ENCODE results near the gene STARD5. TPM values are rescaled to one million over a fixed set of nuclear protein-coding genes. Genes with fewer than 3 reads are reported as not detected.

Gene STARD5
- total RNA-seq, 1 donor from 2014 or later, result 28.0 TPM

DNA sequence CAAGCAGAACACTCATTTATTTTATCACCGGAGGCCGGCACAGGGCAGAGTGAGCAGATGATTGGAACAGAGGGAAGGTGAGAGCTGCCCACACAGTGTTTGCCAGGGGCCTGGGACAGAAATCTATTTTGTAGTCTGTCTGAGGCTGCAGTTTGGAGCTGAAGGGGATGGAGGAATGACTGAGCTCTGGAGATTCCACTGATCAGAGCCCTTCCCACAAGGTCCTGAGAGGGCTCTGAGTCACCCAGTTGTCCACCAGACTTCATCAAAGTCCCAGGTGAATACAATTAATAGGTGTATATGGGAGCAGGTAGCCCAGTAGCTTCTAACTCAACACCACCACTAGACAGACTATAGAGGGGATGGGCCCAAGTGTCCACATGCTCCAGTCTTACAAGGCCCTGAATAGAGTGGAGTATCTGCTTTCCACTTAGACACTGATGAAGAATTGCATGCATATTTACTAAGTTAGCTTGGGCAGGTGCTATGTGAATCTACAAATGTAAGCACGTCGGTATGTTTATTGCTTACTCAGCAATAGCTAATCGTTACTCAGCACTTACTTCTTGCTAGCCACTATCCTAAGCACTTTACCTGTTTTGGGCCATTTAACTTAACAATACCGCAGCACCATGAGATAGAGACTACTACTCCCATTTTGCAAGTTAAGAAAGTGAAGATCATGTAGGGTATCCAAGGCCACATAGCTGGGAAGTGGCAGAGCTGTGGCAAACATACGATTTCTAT lies 2.7 kb upstream of the STARD5 start:
- no peaks in the 10 kb centered on the region for H3K36me3 ChIP-seq
- H3K4me1 ChIP-seq, result peaks cover 24% of the 10 kb centered on the region
- H3K27ac ChIP-seq, result peak overlapping the region; percentile 44
- no peak for TF ChIP-seq CTCF (IDR thresholded peaks at IDR 0.05)
- TF ChIP-seq POLR2A (IDR thresholded peaks at IDR 0.05), result no peak
- TF ChIP-seq POLR2AphosphoS5 (IDR thresholded peaks at IDR 0.05; ENCODE audit: insufficient read depth in 1 of 2, low read depth in 1 of 2), result no peak
- H3K4me3 ChIP-seq, result no peak overlapping the region
- DNase-seq (ENCODE audit: extremely low spot score in 2 of 2), result no peak
- intact Hi-C loops (cut with DNase I), result loop anchor here (10.0 kb wide), 1 partner anchor 1272 kb away; the partner anchor contains the start of gene ZFAND6
- H3K9me3 ChIP-seq, result no peaks in the 10 kb centered on the region
- H3K27me3 ChIP-seq, result no peaks in the 10 kb centered on the region

DNA sequence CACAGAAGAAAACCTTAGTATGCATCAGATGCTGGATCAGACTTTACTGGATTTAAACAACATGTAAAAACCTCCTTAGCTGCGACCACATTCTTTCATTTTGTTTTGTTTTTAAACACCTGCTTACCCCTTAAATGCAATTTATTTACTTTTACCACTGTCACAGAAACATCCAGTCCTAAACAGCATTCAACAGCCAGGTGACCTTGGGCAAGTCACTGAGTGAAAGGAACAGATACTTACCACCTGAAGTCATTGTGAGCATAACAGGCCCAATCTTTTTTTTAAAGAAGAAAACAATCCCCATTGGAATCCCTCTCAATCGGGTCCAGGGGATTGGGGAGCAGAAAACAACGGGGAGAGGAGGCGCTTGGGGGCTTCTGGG lies 390 bp downstream of the STARD5 start:
- H3K9me3 ChIP-seq, result no peaks in the 10 kb centered on the region
- H3K36me3 ChIP-seq, result peaks cover 0 to 20% of the 10 kb centered on the region in 2 donors
- no peak for DNase-seq (ENCODE audit: extremely low spot score in 2 of 2)
- peak overlapping the region; percentile 88 to 94 for H3K4me3 ChIP-seq
- peak overlapping the region; percentile 81 for H3K27ac ChIP-seq
- peaks cover 24% of the 10 kb centered on the region for H3K4me1 ChIP-seq
- intact Hi-C loops (cut with DNase I), result loop anchor here (10.0 kb wide), 1 partner anchor 1269 kb away; the partner anchor contains the start of gene ZFAND6
- TF ChIP-seq POLR2A (IDR thresholded peaks at IDR 0.05) (no peak), POLR2AphosphoS5 (IDR thresholded peaks at IDR 0.05; ENCODE audit: insufficient read depth in 1 of 2, low read depth in 1 of 2) (no peak), CTCF (IDR thresholded peaks at IDR 0.05) (no peak)
- no peaks in the 10 kb centered on the region for H3K27me3 ChIP-seq

DNA sequence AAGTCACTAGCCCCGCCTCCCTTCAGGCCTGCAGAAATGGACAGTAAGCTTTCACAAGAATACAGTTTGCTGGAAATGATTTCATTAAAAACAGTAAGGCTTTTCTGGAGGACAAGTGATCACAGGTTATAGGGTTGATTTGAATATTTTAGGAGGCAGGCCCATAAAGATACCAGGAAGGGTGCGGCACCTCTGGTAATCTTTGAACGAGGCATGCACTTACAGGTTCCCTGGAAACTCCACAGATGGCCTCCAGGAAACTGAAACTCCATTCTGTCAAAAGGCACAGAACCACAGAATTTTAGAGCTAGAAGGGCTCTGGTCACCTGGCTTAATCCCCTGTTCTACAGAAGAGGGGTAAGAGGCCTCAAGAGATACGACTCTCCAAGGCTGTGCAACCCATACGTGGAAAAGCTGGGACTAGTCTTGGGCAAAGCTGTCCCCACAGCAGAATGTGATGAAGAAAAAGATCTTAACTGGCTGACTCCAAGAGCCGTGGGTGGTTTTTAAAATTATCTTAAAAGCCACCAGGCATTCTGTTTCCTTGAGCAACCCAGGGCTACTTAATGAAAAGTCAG lies 1.2 kb downstream of the STARD5 start:
- DNase-seq (ENCODE audit: extremely low spot score in 2 of 2), result no peak
- Histone ChIP-seq H3K9me3 (no peaks in the 10 kb centered on the region), H3K27ac (peak overlapping the region; percentile 81), H3K27me3 (no peaks in the 10 kb centered on the region), H3K4me1 (peaks cover 24% of the 10 kb centered on the region), H3K4me3 (peak overlapping the region; percentile 88 to 94), H3K36me3 (peaks cover 0 to 28% of the 10 kb centered on the region in 2 donors)
- intact Hi-C loops (cut with DNase I), result loop anchor here (10.0 kb wide), 1 partner anchor 1268 kb away; the partner anchor contains the start of gene ZFAND6
- TF ChIP-seq POLR2AphosphoS5 (IDR thresholded peaks at IDR 0.05; ENCODE audit: insufficient read depth in 1 of 2, low read depth in 1 of 2) (peak in 1 of 2 donors; percentile 37), POLR2A (IDR thresholded peaks at IDR 0.05) (no peak)

GRCh38 chr15:81321667-81322066 lies 2.3 kb downstream of the STARD5 start:
- no peaks in the 10 kb centered on the region for H3K9me3 ChIP-seq
- intact Hi-C loops (cut with DNase I), result loop anchor here (10.0 kb wide), 1 partner anchor 1267 kb away; the partner anchor contains the start of gene ZFAND6
- TF ChIP-seq CTCF (IDR thresholded peaks at IDR 0.05), result no peak
- no peak for TF ChIP-seq POLR2AphosphoS5 (IDR thresholded peaks at IDR 0.05; ENCODE audit: insufficient read depth in 1 of 2, low read depth in 1 of 2)
- no peak for TF ChIP-seq POLR2A (IDR thresholded peaks at IDR 0.05)
- peaks cover 0 to 38% of the 10 kb centered on the region in 2 donors for H3K36me3 ChIP-seq
- peaks cover 24% of the 10 kb centered on the region for H3K4me1 ChIP-seq
- no peaks in the 10 kb centered on the region for H3K27me3 ChIP-seq
- no peak overlapping the region for H3K27ac ChIP-seq
- peak overlapping the region in 1 of 2 donors; percentile 88 for H3K4me3 ChIP-seq
- no peak for DNase-seq (ENCODE audit: extremely low spot score in 2 of 2)

DNA sequence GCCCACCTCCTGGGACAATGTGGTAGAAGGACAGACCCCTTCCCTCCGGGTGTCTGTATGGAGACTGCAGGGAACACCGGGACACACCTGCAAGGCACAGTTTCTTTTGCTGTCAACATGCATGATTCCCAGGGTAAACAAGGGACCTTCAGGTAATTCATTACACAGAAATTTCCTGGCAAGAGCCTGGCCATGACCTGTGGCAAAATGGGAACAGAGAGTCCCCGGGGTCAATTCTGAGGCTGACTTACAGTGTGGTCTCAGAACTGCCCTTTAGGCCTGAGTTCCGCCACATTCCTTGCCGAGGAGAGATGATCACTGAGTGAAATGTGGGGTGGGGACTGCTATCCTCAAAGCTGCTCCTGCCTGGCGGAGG lies 6.3 kb downstream of the STARD5 start:
- Histone ChIP-seq H3K9me3 (no peaks in the 10 kb centered on the region), H3K27ac (no peak overlapping the region), H3K4me3 (no peak overlapping the region), H3K27me3 (no peaks in the 10 kb centered on the region), H3K4me1 (peaks cover 20% of the 10 kb centered on the region), H3K36me3 (peaks cover 0 to 46% of the 10 kb centered on the region in 2 donors)
- DNase-seq (ENCODE audit: extremely low spot score in 2 of 2), result no peak
- intact Hi-C loops (cut with DNase I), result no loop called here
- TF ChIP-seq POLR2A (IDR thresholded peaks at IDR 0.05) (no peak), CTCF (IDR thresholded peaks at IDR 0.05) (no peak), POLR2AphosphoS5 (IDR thresholded peaks at IDR 0.05; ENCODE audit: insufficient read depth in 1 of 2, low read depth in 1 of 2) (no peak)
